Measurements from ENCODE around the gene TAS2R31.
"Not testable (repeated sequence)": the region's sequence is repeated elsewhere in the genome, so short reads cannot be mapped to it uniquely, and the experiment has no call there.

TAS2R31 gene

GRCh38 chr12:11059784-11060183, 28.6 kb upstream of the TAS2R31 start:
- H3K4me3 ChIP-seq (ENCODE audit: low read depth, low read length): no peak overlapping the region
- TF ChIP-seq CTCF (IDR thresholded peaks at IDR 0.05; ENCODE audit: borderline replicate concordance, insufficient read depth, low read depth, low read length): no peak

DNA sequence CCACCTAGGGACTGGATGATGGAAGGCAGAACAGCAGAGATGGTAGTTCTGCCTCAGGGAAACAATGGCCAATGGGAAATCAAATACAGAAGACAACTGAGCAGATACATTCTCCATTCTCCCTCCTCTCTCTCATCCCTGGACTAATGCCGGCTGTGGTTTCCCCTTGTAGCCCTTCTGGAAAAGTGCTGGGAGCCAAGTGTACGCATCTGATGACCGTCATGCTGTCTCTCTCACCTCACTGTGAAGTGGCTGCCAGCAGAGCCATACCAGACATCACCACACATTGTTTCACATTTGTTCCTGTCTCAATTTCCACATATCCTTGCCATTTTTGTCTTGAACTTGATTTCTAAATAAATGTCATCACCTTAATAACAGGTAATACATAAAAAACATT, 27.8 kb upstream of the TAS2R31 start:
- no peak for TF ChIP-seq CTCF (IDR thresholded peaks at IDR 0.05; ENCODE audit: borderline replicate concordance, insufficient read depth, low read depth, low read length)
- H3K4me3 ChIP-seq (ENCODE audit: low read depth, low read length): no peak overlapping the region

GRCh38 chr12:11055306-11055705, 24.1 kb upstream of the TAS2R31 start:
- no peak for TF ChIP-seq CTCF (IDR thresholded peaks at IDR 0.05; ENCODE audit: borderline replicate concordance, insufficient read depth, low read depth, low read length)
- no peak overlapping the region for H3K4me3 ChIP-seq (ENCODE audit: low read depth, low read length)

GRCh38 chr12:11049806-11050531, 18.8 kb upstream of the TAS2R31 start:
- not testable (repeated sequence) for H3K4me3 ChIP-seq (ENCODE audit: low read depth, low read length)

DNA sequence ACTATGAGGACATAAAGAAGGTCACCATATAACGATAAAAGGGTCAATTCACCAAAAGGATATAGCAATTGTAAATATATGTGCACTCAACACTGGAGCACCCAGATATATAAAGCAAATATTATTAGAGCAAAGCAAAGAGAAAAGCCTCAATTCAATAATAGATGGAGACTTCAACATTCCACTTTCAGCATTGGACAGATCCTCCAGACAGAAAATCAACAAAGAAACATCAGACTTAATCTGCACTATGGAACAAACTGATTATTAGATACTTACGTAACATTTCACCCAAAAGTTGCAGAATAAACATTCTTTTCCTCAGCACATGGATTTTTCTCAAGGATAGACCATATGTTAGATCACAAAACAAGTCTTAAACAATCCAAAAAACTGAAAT, 10.2 kb upstream of the TAS2R31 start:
- not testable (repeated sequence) for H3K4me3 ChIP-seq (ENCODE audit: low read depth, low read length)

GRCh38 chr12:11040162-11040561, 9.0 kb upstream of the TAS2R31 start:
- H3K4me3 ChIP-seq (ENCODE audit: low read depth, low read length): no peak overlapping the region

GRCh38 chr12:11039171-11039570, 8.0 kb upstream of the TAS2R31 start:
- TF ChIP-seq CTCF (IDR thresholded peaks at IDR 0.05; ENCODE audit: borderline replicate concordance, insufficient read depth, low read depth, low read length): no peak
- no peak overlapping the region for H3K4me3 ChIP-seq (ENCODE audit: low read depth, low read length)

More at GRCh38 chr12:11040162-11040561, 9.0 kb upstream of the TAS2R31 start:
- no peak for TF ChIP-seq CTCF (IDR thresholded peaks at IDR 0.05; ENCODE audit: borderline replicate concordance, insufficient read depth, low read depth, low read length)

DNA sequence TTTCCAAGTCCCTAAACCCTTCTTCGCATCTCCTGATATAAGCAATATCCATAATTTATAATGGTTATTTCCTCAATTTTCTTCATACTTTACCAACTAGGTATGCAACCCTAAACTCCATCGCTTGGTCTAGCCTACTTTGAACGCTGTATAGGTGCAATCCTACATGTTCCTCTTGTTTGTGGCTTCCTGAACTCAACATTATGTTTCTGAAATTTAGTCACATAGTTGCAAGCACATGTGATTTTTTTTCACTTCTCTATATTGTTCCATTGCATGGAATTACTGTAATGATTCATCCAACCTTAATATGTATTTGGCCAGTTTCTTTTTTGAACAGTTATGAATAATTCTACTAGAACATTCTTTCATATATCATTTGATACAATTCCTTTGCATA, 2.8 kb upstream of the TAS2R31 start:
- H3K4me3 ChIP-seq (ENCODE audit: low read depth, low read length): not testable (repeated sequence)

GRCh38 chr12:11026118-11026517, 5.1 kb downstream of the TAS2R31 start:
- TF ChIP-seq CTCF (IDR thresholded peaks at IDR 0.05; ENCODE audit: borderline replicate concordance, insufficient read depth, low read depth, low read length): no peak
- no peak overlapping the region for H3K4me3 ChIP-seq (ENCODE audit: low read depth, low read length)
